ENCODE measurements around the gene CGNL1.

CGNL1 gene

GRCh38 chr15:57509126-57509525 is 132.8 kb downstream of the CGNL1 start:
- Histone ChIP-seq H3K27me3 (no peaks in the 10 kb centered on the region), H3K9ac (0 out of 2 replicates have a peak overlapping the region, but pooled peaks have one; percentile 30), H3K36me3 (no peaks in the 10 kb centered on the region), H3K9me3 (no peaks in the 10 kb centered on the region), H3K4me3 (no peak overlapping the region), H3K4me1 (peaks cover 42% of the 10 kb centered on the region), H4K20me1 (no peaks in the 10 kb centered on the region), H3K27ac (no peak overlapping the region), H3K4me2 (peak overlapping the region; percentile 78)
- TF ChIP-seq Cebpa-rat (IDR thresholded peaks at IDR 0.05), result no peak

- Histone ChIP-seq H3K27me3 (no peaks in the 10 kb centered on the region), H3K4me2 (peak overlapping the region; percentile 78), H3K9me3 (no peaks in the 10 kb centered on the region), H3K4me3 (no peak overlapping the region), H3K36me3 (no peaks in the 10 kb centered on the region), H4K20me1 (no peaks in the 10 kb centered on the region), H3K9ac (no peak overlapping the region), H3K27ac (peak overlapping the region; percentile 5; the same call in 1 of the 2 replicates), H3K4me1 (peaks cover 42% of the 10 kb centered on the region)
- no peak for TF ChIP-seq Cebpa-rat (IDR thresholded peaks at IDR 0.05)
These were observed 133.7 kb downstream of the CGNL1 start for GRCh38 chr15:57509965-57510364.

GRCh38 chr15:57510647-57511046 is 134.3 kb downstream of the CGNL1 start:
- Histone ChIP-seq H3K27ac (peak overlapping the region; percentile 5; the same call in 1 of the 2 replicates), H3K9me3 (no peaks in the 10 kb centered on the region), H3K4me2 (peak overlapping the region; percentile 78), H3K36me3 (no peaks in the 10 kb centered on the region), H3K4me1 (peaks cover 42% of the 10 kb centered on the region), H3K9ac (no peak overlapping the region), H4K20me1 (no peaks in the 10 kb centered on the region), H3K27me3 (no peaks in the 10 kb centered on the region), H3K4me3 (no peak overlapping the region)
- no peak for TF ChIP-seq Cebpa-rat (IDR thresholded peaks at IDR 0.05)

GRCh38 chr15:57516327-57517029 is 140.2 kb downstream of the CGNL1 start:
- H3K9me3 ChIP-seq, result no peaks in the 10 kb centered on the region
- TF ChIP-seq Cebpa-rat (IDR thresholded peaks at IDR 0.05), result no peak
- H3K9ac ChIP-seq, result no peak overlapping the region
- H3K27me3 ChIP-seq, result no peaks in the 10 kb centered on the region
- no peak overlapping the region for H3K4me3 ChIP-seq
- no peaks in the 10 kb centered on the region for H4K20me1 ChIP-seq
- H3K4me2 ChIP-seq, result no peak overlapping the region
- no peaks in the 10 kb centered on the region for H3K36me3 ChIP-seq
- no peak overlapping the region for H3K27ac ChIP-seq
- peaks cover 8% of the 10 kb centered on the region; the same call in 1 of the 2 replicates for H3K4me1 ChIP-seq

GRCh38 chr15:57517030-57517671 is 140.8 kb downstream of the CGNL1 start:
- H3K36me3 ChIP-seq, result no peaks in the 10 kb centered on the region
- H3K27ac ChIP-seq, result no peak overlapping the region
- H3K4me1 ChIP-seq, result peaks cover under 1% of the 10 kb centered on the region; the same call in 1 of the 2 replicates
- no peak overlapping the region for H3K4me3 ChIP-seq
- H4K20me1 ChIP-seq, result no peaks in the 10 kb centered on the region
- no peak for TF ChIP-seq Cebpa-rat (IDR thresholded peaks at IDR 0.05)
- H3K27me3 ChIP-seq, result no peaks in the 10 kb centered on the region
- no peak overlapping the region for H3K4me2 ChIP-seq
- no peaks in the 10 kb centered on the region for H3K9me3 ChIP-seq
- H3K9ac ChIP-seq, result no peak overlapping the region

GRCh38 chr15:57518779-57519405 is 142.6 kb downstream of the CGNL1 start:
- no peak overlapping the region for H3K27ac ChIP-seq
- no peak for TF ChIP-seq Cebpa-rat (IDR thresholded peaks at IDR 0.05)
- no peak overlapping the region for H3K4me2 ChIP-seq
- no peaks in the 10 kb centered on the region for H3K27me3 ChIP-seq
- no peak overlapping the region for H3K4me3 ChIP-seq
- no peaks in the 10 kb centered on the region for H3K4me1 ChIP-seq
- no peak overlapping the region for H3K9ac ChIP-seq
- H4K20me1 ChIP-seq, result no peaks in the 10 kb centered on the region
- H3K36me3 ChIP-seq, result no peaks in the 10 kb centered on the region
- H3K9me3 ChIP-seq, result no peaks in the 10 kb centered on the region

GRCh38 chr15:57519806-57520205 is 143.5 kb downstream of the CGNL1 start:
- Histone ChIP-seq H3K9me3 (no peaks in the 10 kb centered on the region), H3K4me1 (no peaks in the 10 kb centered on the region), H3K4me2 (no peak overlapping the region), H3K27me3 (no peaks in the 10 kb centered on the region), H3K36me3 (no peaks in the 10 kb centered on the region), H3K9ac (no peak overlapping the region), H3K4me3 (no peak overlapping the region), H3K27ac (no peak overlapping the region), H4K20me1 (no peaks in the 10 kb centered on the region)
- TF ChIP-seq Cebpa-rat (IDR thresholded peaks at IDR 0.05), result no peak

- TF ChIP-seq Cebpa-rat (IDR thresholded peaks at IDR 0.05), result no peak
- no peak overlapping the region for H3K4me2 ChIP-seq
- no peak overlapping the region for H3K9ac ChIP-seq
- no peak overlapping the region for H3K4me3 ChIP-seq
- H4K20me1 ChIP-seq, result no peaks in the 10 kb centered on the region
- H3K36me3 ChIP-seq, result no peaks in the 10 kb centered on the region
- no peaks in the 10 kb centered on the region for H3K27me3 ChIP-seq
- H3K4me1 ChIP-seq, result no peaks in the 10 kb centered on the region
- H3K27ac ChIP-seq, result no peak overlapping the region
- no peaks in the 10 kb centered on the region for H3K9me3 ChIP-seq
These were observed 145.2 kb downstream of the CGNL1 start for GRCh38 chr15:57521503-57521902.

GRCh38 chr15:57522148-57522547 is 145.8 kb downstream of the CGNL1 start:
- Histone ChIP-seq H3K27ac (no peak overlapping the region), H3K9ac (no peak overlapping the region), H3K9me3 (no peaks in the 10 kb centered on the region), H3K4me3 (no peak overlapping the region), H3K27me3 (no peaks in the 10 kb centered on the region), H4K20me1 (no peaks in the 10 kb centered on the region), H3K4me2 (no peak overlapping the region), H3K4me1 (peaks cover 6% of the 10 kb centered on the region), H3K36me3 (no peaks in the 10 kb centered on the region)
- TF ChIP-seq Cebpa-rat (IDR thresholded peaks at IDR 0.05), result no peak

- peaks cover 9% of the 10 kb centered on the region for H3K4me1 ChIP-seq
- H3K9ac ChIP-seq, result no peak overlapping the region
- H3K27ac ChIP-seq, result no peak overlapping the region
- H3K4me2 ChIP-seq, result no peak overlapping the region
- H3K36me3 ChIP-seq, result no peaks in the 10 kb centered on the region
- H3K9me3 ChIP-seq, result no peaks in the 10 kb centered on the region
- no peaks in the 10 kb centered on the region for H4K20me1 ChIP-seq
- no peak overlapping the region for H3K4me3 ChIP-seq
- no peaks in the 10 kb centered on the region for H3K27me3 ChIP-seq
- TF ChIP-seq Cebpa-rat (IDR thresholded peaks at IDR 0.05), result no peak
These were observed 149.3 kb downstream of the CGNL1 start for GRCh38 chr15:57525581-57525980.
